Naive B cell (primary cell): ENCODE results near the gene MSANTD1. TPM values are rescaled to one million over a fixed set of nuclear protein-coding genes. Genes with fewer than 3 reads are reported as not detected.
"Not testable (repeated sequence)": the region's sequence is repeated elsewhere in the genome, so short reads cannot be mapped to it uniquely, and the experiment has no call there.

Source experiments
- ATAC-seq, 2 donors: fragments of 150-1000 bp; cut with Tn5 transposase; 2 replicates each; pipeline ENCODE4 v1.10.0; 2021; ENCODE audit warnings: low read depth in 2 of 2, mild to moderate bottlenecking in 2 of 2, moderate library complexity in 2 of 2
- DNase-seq: peaks from one replicate; pipeline ENCODE4 v3.0.0; 2022
- H3K27ac Mint-ChIP-seq, 6 donors: one replicate each; pipeline ENCODE4 v1.8.0; 2020 to 2022; ENCODE audit warnings: mild to moderate bottlenecking in 6 of 6, mixed read lengths in 6 of 6, moderate library complexity in 5 of 6, inconsistent platforms in 2 of 6
- H3K27me3 Mint-ChIP-seq, 3 donors: one replicate each; pipeline ENCODE4 v1.8.0; 2021 to 2022; ENCODE audit warnings: mixed read lengths in 3 of 3, mild to moderate bottlenecking in 1 of 3
- H3K36me3 Mint-ChIP-seq, 2 donors: one replicate each; pipeline ENCODE4 v1.8.0; 2020 to 2022; ENCODE audit warnings: mixed read lengths in 2 of 2, inconsistent platforms in 1 of 2, mild to moderate bottlenecking in 1 of 2
- H3K4me1 Mint-ChIP-seq, 3 donors: one replicate each; pipeline ENCODE4 v1.8.0; 2020 to 2022; ENCODE audit warnings: mixed read lengths in 3 of 3, inconsistent platforms in 1 of 3, mild to moderate bottlenecking in 1 of 3, moderate library complexity in 1 of 3
- H3K4me3 Mint-ChIP-seq, 8 donors: one replicate each; pipeline ENCODE4 v1.8.0; 2020 to 2022; ENCODE audit warnings: mild to moderate bottlenecking in 8 of 8, mixed read lengths in 8 of 8, moderate library complexity in 8 of 8, inconsistent platforms in 2 of 8
- H3K9me3 Mint-ChIP-seq, 7 donors: one replicate each; pipeline ENCODE4 v1.8.0; 2020 to 2022; ENCODE audit warnings: mixed read lengths in 7 of 7, mild to moderate bottlenecking in 5 of 7, inconsistent platforms in 2 of 7, moderate library complexity in 1 of 7
- polyA plus RNA-seq, 6 donors: library from polyadenylated mRNA; unstranded; fragments of 300-500 nt; fragmentation: Illumina TruSeq; gene quantifications; one replicate each; pipeline ENCODE4 v1.2.3, GENCODE V29; 2021; ENCODE audit warnings: low read depth in 6 of 6

Gene MSANTD1
- polyA plus RNA-seq, 6 donors from 2014 or later: 0.12 to 0.14 TPM; not detected in 4

- no peak for ATAC-seq
- Mint-ChIP-seq H3K4me1 (peaks cover 30 to 35% (median 32%) of the 10 kb centered on the region in 3 donors), H3K9me3 (no peaks in the 10 kb centered on the region), H3K36me3 (no peaks in the 10 kb centered on the region), H3K27me3 (no peaks in the 10 kb centered on the region), H3K27ac (no peak overlapping the region), H3K4me3 (peak overlapping the region in 1 of 8 donors; percentile 15)
- no peak for DNase-seq
Measured at GRCh38 chr4:3299976-3300671, 51.2 kb downstream of the MSANTD1 start.

GRCh38 chr4:3300882-3301281 is 51.9 kb downstream of the MSANTD1 start:
- peak overlapping the region in 3 of 8 donors; percentile 69 to 82 (median 82) for H3K4me3 Mint-ChIP-seq
- H3K9me3 Mint-ChIP-seq, H3K27me3 Mint-ChIP-seq, DNase-seq, ATAC-seq, H3K36me3 Mint-ChIP-seq: not testable (repeated sequence)
- H3K4me1 Mint-ChIP-seq: peaks cover 33 to 42% (median 39%) of the 10 kb centered on the region in 3 donors
- H3K27ac Mint-ChIP-seq: peak overlapping the region in 2 of 6 donors; percentile 11 to 95

- Mint-ChIP-seq H3K36me3 (no peaks in the 10 kb centered on the region), H3K27me3 (peaks cover 0 to 3% (median 0%) of the 10 kb centered on the region in 3 donors), H3K4me1 (peaks cover 37 to 48% (median 46%) of the 10 kb centered on the region in 3 donors), H3K27ac (peak overlapping the region in 5 of 6 donors; percentile 13 to 98 (median 95)), H3K4me3 (peak overlapping the region; percentile 36 to 93 (median 82)), H3K9me3 (no peaks in the 10 kb centered on the region)
- DNase-seq: no peak
- ATAC-seq: no peak
Measured at GRCh38 chr4:3301450-3302172, 52.7 kb downstream of the MSANTD1 start.

DNA sequence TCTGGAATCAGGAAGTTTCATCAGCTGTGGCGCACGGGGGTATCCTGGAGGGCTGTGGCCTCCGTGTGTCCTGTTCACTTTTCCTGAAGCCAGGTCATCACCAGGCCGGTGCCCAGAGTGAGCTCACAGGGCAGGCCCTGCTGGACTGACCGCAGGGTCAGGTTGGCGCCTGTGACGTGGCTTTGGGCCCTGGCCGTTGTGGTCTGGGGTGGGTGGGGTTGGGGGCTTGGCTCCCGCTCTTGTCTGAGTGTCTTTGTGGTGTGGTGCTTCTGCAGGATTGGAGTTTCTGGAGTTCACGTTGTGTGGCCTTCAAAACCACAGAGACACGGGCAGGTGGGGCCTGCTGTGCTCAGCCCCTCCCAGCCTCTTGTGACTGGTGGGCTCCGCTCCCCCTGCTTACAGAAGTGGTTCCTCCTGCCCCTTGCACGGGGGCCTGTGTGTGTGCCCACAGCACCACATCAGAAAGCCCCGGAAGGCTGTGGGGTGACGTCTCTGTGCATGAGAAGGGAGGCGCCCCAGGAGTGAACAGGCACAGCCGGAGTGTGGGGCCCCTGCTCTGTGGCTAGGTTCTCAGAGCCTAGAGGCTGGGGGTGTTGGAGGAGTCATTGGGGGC is 53.3 kb downstream of the MSANTD1 start:
- peaks cover 0 to 3% (median 0%) of the 10 kb centered on the region in 3 donors for H3K27me3 Mint-ChIP-seq

DNA sequence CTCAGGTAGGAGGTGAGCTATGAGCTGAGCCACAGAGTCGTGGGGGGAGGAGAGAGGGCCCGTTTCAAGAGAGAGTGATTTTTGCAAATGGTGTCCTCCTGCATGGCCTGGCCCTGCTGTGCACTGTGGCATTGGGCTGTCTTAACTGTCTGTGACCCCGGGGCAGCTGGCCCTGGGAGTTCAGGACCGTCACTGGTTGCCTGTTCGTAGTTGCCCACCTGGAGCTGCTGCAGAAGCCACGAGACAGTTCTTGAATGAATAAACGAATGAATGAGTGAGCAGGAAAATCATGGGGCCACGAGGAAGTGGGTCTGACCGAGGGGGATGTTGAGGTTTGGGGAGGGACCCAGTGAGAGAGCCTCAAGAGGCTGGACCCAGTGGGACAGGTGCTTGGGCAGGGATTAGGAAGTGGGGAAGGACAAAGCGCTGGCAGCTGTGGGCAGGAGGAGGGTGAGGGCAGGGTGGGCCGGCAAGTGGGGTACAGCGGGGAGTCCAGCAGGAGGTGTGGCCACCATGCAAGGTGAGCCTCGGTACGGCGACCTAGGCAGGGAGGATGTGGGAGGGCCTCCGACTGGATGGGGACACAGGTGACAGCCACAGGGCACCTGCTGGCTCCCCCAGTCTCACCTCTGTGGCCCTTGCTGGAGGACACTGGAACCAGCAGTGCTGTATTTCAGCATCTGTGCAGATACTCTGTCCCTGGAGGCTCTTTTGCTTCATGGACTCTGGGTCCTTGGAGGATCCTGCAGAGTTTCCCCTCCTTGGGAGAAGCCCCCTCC is 54.0 kb downstream of the MSANTD1 start:
- peaks cover 37 to 49% (median 48%) of the 10 kb centered on the region in 3 donors for H3K4me1 Mint-ChIP-seq
- peak overlapping the region; percentile 95 to 98 (median 97) for H3K27ac Mint-ChIP-seq
- H3K4me3 Mint-ChIP-seq: peak overlapping the region; percentile 52 to 93 (median 82)
- no peaks in the 10 kb centered on the region for H3K9me3 Mint-ChIP-seq
- DNase-seq (peak; percentile 25), ATAC-seq (peak; percentile 4 to 14)
- H3K36me3 Mint-ChIP-seq: no peaks in the 10 kb centered on the region
- peaks cover 0 to 3% (median 0%) of the 10 kb centered on the region in 3 donors for H3K27me3 Mint-ChIP-seq

More for the DNA sequence above, 53.3 kb downstream of the MSANTD1 start:
- H3K27ac Mint-ChIP-seq: peak overlapping the region; percentile 95 to 98 (median 97)
- H3K4me1 Mint-ChIP-seq: peaks cover 37 to 49% (median 48%) of the 10 kb centered on the region in 3 donors
- H3K4me3 Mint-ChIP-seq: peak overlapping the region; percentile 52 to 93 (median 82)
- no peaks in the 10 kb centered on the region for H3K9me3 Mint-ChIP-seq
- ATAC-seq (peak; percentile 90 to 94), DNase-seq (peak; percentile 71)
- no peaks in the 10 kb centered on the region for H3K36me3 Mint-ChIP-seq

DNA sequence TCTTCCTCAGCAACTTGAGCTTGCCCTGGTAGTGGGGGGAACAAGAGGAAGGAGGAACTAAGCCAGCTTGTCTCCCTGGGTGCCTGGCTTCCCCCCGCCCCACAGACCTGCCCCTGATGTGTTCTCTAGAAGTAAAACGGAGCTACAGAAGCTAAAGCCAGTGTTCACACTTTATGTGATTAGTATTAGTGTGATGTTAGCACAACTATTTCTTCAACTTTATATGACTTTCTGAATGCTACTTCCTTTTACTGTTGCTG is 54.5 kb downstream of the MSANTD1 start:
- H3K27me3 Mint-ChIP-seq: peaks cover 0 to 3% (median 0%) of the 10 kb centered on the region in 3 donors
- H3K9me3 Mint-ChIP-seq: no peaks in the 10 kb centered on the region
- peaks cover 37 to 49% (median 48%) of the 10 kb centered on the region in 3 donors for H3K4me1 Mint-ChIP-seq
- DNase-seq (no peak), ATAC-seq (no peak)
- peak overlapping the region; percentile 32 to 98 (median 96) for H3K27ac Mint-ChIP-seq
- peak overlapping the region in 7 of 8 donors; percentile 9 to 93 (median 82) for H3K4me3 Mint-ChIP-seq
- H3K36me3 Mint-ChIP-seq: no peaks in the 10 kb centered on the region

DNA sequence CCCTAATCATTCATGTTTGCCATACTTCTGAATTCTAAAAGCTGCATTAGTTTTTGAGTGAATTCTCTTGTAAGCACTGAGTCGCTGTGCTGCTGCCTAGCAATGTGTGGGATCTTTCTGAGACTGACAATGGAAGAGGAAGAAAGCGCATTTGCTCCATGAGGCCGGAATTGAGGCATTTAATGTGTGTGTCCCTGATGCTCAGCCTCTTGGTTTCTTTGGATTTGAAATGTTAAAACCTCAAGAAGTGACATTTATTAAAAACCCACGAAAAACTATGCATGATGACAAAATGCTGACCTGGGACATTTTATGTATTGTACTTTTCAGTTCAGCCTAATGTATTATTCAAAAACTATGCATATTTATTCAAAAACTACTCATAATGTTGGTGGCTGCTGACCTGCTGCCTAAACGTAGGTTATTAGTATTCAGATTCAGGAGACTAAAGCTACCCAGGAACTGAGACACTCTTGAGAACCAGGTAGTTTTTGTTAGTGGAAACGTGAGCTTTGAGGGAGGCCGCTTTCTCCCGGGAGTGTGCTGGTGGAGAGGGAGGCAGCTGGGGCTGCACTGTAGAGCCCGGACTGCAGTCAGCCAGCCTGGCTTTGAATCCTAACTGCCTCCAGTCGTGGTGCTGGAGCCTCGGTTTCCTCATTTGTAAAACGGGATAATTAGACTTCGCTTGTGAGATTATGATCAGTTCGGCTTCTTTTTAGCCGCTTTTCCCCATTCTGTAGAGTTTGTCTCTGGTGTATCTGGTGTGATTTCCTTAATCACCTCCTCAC is 55.2 kb downstream of the MSANTD1 start:
- Mint-ChIP-seq H3K36me3 (no peaks in the 10 kb centered on the region), H3K27ac (peak overlapping the region in 4 of 6 donors; percentile 21 to 97 (median 84)), H3K4me1 (peaks cover 37 to 49% (median 48%) of the 10 kb centered on the region in 3 donors), H3K27me3 (peaks cover 0 to 3% (median 0%) of the 10 kb centered on the region in 3 donors), H3K4me3 (peak overlapping the region in 3 of 8 donors; percentile 25 to 91 (median 82)), H3K9me3 (no peaks in the 10 kb centered on the region)
- DNase-seq (no peak), ATAC-seq (no peak)

GRCh38 chr4:3304831-3305609 is 56.1 kb downstream of the MSANTD1 start:
- peaks cover 37 to 49% (median 48%) of the 10 kb centered on the region in 3 donors for H3K4me1 Mint-ChIP-seq
- H3K27ac Mint-ChIP-seq: peak overlapping the region in 2 of 6 donors; percentile 20 to 95
- H3K36me3 Mint-ChIP-seq: no peaks in the 10 kb centered on the region
- DNase-seq: no peak
- H3K9me3 Mint-ChIP-seq: no peaks in the 10 kb centered on the region
- H3K4me3 Mint-ChIP-seq: peak overlapping the region in 3 of 8 donors; percentile 25 to 49 (median 29)
- H3K27me3 Mint-ChIP-seq: peaks cover 0 to 3% (median 0%) of the 10 kb centered on the region in 3 donors
- no peak for ATAC-seq

GRCh38 chr4:3305610-3306371 is 56.8 kb downstream of the MSANTD1 start:
- Mint-ChIP-seq H3K36me3 (no peaks in the 10 kb centered on the region), H3K4me3 (peak overlapping the region in 2 of 8 donors; percentile 49 to 73), H3K27me3 (peaks cover 0 to 3% (median 0%) of the 10 kb centered on the region in 3 donors), H3K4me1 (peaks cover 37 to 49% (median 48%) of the 10 kb centered on the region in 3 donors), H3K27ac (peak overlapping the region in 4 of 6 donors; percentile 20 to 95 (median 57)), H3K9me3 (no peaks in the 10 kb centered on the region)
- no peak for DNase-seq
- no peak for ATAC-seq
